GM15510 (cell line): ENCODE data around the gene CTNND2.

Source experiments
- POLR2A ChIP-seq: IDR thresholded peaks from 3 replicates; pipeline ENCODE4 v1.6.1; 2011; ENCODE audit warnings: borderline replicate concordance; ENCODE audit not compliant: insufficient read length; ENCODE audit errors: extremely low read depth

CTNND2 gene

DNA sequence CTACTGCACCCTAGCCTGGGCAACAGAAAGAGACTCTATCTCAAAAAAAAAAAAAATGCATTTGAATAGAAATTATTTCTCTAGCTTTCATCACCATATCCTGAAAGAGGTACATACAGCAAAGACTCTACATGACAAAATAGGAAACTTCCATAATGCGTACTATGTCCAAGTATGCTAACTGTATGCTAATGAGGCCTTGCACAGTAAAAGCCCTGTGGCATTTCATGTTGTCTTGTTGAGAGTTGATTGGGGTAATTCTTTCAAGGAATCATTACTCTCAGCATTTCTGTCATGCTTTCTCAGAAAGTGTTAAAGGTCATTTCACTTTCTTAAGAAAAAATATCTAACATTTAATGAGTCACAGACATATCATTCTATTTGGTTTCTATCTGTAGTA is 393.4 kb downstream of the CTNND2 start:
- no peak for TF ChIP-seq POLR2A

GRCh38 chr5:11509793-11510192 is 394.5 kb downstream of the CTNND2 start:
- no peak for TF ChIP-seq POLR2A

- no peak for TF ChIP-seq POLR2A
These were observed 396.9 kb downstream of the CTNND2 start for GRCh38 chr5:11507156-11507910.

DNA sequence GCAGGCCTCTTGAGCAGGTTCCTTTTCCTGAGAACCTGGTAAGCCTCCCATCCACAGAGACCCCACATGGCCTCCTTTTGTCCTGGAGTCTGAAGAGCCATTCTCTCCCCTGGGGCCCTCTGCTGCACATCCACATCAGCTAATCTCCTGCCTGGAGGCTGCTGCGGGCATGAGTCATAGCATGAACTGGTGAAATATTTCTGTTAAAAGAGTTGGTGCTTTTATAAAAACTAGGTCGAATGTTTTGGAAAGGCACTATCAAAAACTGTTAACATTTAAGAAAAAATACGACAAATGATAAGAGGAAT is 399.4 kb downstream of the CTNND2 start:
- no peak for TF ChIP-seq POLR2A

- TF ChIP-seq POLR2A: no peak
These were observed 400.0 kb downstream of the CTNND2 start for GRCh38 chr5:11504065-11504885.

DNA sequence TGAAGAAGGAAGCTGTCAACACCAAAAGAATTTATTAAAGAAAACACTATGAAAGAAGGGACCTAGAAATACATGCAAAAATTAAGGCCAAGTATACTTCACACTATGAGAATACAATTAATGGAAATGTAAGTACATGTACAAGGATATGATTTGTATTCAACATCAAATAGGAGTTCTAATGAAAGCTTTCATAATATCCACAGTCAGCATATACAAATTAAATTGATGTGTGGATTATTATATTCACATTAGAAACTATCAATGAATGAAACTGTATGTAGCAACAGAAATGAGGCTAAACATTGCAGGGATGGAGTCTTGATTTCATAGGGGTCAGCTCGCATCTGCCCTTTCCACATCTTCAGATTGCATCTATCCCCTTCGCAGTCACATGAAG is 401.5 kb downstream of the CTNND2 start:
- TF ChIP-seq POLR2A: no peak

GRCh38 chr5:11497651-11498050 is 406.6 kb downstream of the CTNND2 start:
- TF ChIP-seq POLR2A: no peak

DNA sequence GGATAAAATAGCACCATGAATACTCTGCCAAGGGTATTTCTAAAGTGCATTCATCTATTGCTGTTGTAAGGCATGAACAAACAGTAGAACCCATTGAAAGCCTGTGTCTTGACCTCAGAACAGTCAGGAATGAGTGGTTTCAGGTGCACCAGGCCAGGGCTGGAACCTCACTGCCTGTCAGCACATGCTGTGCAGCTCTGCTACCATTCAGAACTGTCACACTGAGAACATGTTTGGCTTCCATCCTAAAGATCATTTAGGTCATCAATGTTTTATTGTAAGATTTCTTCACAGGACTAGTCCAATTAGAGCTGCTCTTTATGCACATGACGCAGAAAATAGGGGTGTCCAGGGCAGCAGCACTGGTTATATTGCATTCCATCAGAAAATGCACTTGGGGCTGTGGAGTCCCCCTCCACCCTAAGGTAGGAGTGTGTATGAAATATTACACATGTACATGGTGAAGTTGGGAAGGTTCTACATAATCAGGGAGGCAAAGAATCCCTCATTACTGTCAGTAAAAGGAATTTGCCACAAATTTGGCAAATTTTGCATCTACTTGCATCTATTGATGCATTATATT is 408.0 kb downstream of the CTNND2 start:
- TF ChIP-seq POLR2A: no peak

GRCh38 chr5:11494340-11494739 is 409.9 kb downstream of the CTNND2 start:
- TF ChIP-seq POLR2A: no peak

GRCh38 chr5:11491404-11492075 is 412.7 kb downstream of the CTNND2 start:
- TF ChIP-seq POLR2A: no peak

DNA sequence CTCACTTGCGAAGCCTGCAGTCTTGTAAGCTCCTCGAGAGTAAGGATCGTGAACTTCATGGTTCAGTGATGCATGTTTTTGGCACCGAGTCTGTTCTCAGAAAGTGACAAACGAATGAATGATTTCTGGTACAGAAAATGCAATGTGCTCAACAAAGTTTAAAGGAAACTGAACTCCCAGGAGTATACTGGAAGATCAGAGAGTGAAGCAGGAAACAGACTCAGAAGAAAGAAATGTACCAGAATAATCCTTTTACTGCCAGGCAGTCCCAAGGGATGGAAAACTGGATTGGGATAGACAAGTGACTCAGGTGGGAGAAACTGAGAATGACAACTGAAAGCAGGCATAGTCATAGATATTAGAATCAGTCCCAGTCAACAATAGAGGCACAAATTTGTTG is 420.6 kb downstream of the CTNND2 start:
- no peak for TF ChIP-seq POLR2A

- TF ChIP-seq POLR2A: no peak
These were observed 422.2 kb downstream of the CTNND2 start for GRCh38 chr5:11482011-11482410.

DNA sequence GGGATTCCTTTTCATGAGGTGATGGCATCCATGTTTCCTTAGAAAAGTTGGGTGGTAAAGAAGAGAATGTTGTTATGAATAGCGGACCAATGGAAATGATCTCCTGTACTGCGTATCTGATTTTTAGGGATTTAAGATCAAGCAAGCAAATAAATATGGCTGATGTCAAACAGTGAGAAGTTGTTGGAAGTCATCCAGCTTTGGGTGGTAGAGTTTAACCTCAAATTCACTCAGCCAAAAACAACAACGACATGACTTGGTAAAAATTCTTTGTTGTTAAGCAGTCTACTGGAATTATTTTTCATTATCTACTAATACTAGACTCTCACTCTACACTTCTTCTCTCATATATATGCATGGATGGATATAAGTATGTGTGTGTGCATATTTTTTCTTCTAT is 426.5 kb downstream of the CTNND2 start:
- no peak for TF ChIP-seq POLR2A

DNA sequence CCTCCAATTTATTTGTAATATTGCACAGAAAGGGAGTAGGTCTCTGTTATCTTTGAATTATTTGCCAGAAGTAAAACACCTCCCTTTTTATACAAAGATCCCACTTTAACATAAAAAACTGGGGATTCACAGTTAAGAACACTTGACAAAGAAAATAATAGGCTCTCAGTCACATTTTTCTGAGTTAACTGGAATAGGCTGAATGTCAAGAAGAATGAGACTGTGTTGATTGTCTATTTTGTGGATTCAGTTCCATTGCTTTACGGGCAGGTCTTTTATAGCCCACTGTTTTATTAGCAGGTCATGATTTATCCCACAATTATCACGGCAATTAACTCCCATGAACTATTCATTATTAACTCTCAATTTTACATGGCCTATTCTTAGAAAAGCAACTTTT is 427.4 kb downstream of the CTNND2 start:
- TF ChIP-seq POLR2A: no peak
